H1 (cell line): ENCODE data around the gene CLEC10A. TPM values are rescaled to one million over a fixed set of nuclear protein-coding genes. Genes with fewer than 3 reads are reported as not detected.

ENCODE experiments used
- CTCF ChIA-PET: fragments of 300-600 bp; sonication (Branson Sonifier 250); formaldehyde crosslinking; loops from one replicate; lab custom pipeline; 2021; ENCODE audit not compliant: partially characterized antibody; lab: Charles Lee
- POLR2A ChIA-PET: fragments of 300-600 bp; sonication (Branson Sonifier 250); formaldehyde crosslinking; loops from one replicate; lab custom pipeline; 2021; ENCODE audit warnings: inconsistent platforms; ENCODE audit not compliant: partially characterized antibody; lab: Charles Lee
- DNase-seq, 2 experiments: peaks; one replicate each; pipeline versions ENCODE4 v3.0.0 to v3.0.0-alpha.2; 2010 to 2022; ENCODE audit warnings: low spot score in 2 of 2, low read depth in 1 of 2, mixed read lengths in 1 of 2
- FAIRE-seq: peaks from 2 replicates; lab custom pipeline; 2011; peaks lifted over from hg19 to GRCh38; lab: Jason Lieb, UNC
- H2AFZ ChIP-seq: 2 replicates; pipeline ENCODE4 v1.8.1; 2012; ENCODE audit warnings: low read length, inconsistent platforms
- H2AK5ac ChIP-seq: 2 replicates; pipeline ENCODE4 v1.6.1; 2013; ENCODE audit warnings: low read depth, low read length
- H2BK120ac ChIP-seq: replicated peaks from 2 replicates; pipeline ENCODE3; 2013; ENCODE audit warnings: low read depth, low read length, inconsistent platforms
- H2BK12ac ChIP-seq: 2 replicates; pipeline ENCODE4 v1.6.1; 2013; ENCODE audit warnings: low read depth, low read length
- H2BK15ac ChIP-seq: 2 replicates; pipeline ENCODE4 v1.6.1; 2013; ENCODE audit warnings: low read length
- H2BK20ac ChIP-seq: 2 replicates; pipeline ENCODE4 v1.6.1; 2013; ENCODE audit warnings: low read length
- H2BK5ac ChIP-seq: 2 replicates; pipeline ENCODE4 v1.6.1; 2013; ENCODE audit warnings: low read depth, low read length
- H3K14ac ChIP-seq: 2 replicates; pipeline ENCODE4 v1.6.1; 2013; ENCODE audit warnings: inconsistent platforms; ENCODE audit not compliant: insufficient read length
- H3K18ac ChIP-seq: 2 replicates; pipeline ENCODE4 v1.6.1; 2013; ENCODE audit warnings: low read length; ENCODE audit errors: extremely low read depth
- H3K23ac ChIP-seq: 2 replicates; pipeline ENCODE4 v1.6.1; 2013; ENCODE audit warnings: inconsistent platforms; ENCODE audit not compliant: insufficient read length
- H3K23me2 ChIP-seq: 2 replicates; pipeline ENCODE4 v1.6.1; 2013; ENCODE audit warnings: low read depth, low read length
- H3K27ac ChIP-seq: 2 replicates; pipeline ENCODE4 v1.6.1; 2011; ENCODE audit warnings: low read depth, low read length, inconsistent platforms
- H3K27me3 ChIP-seq, 4 experiments: replicated peaks in 1 of 4; 1 replicate in 1 of 4; 2 replicates in 3 of 4; pipeline versions ENCODE4 v1.6.1 to v1.8.1; 2011 to 2013; ENCODE audit warnings: low read length in 3 of 4, mild to moderate bottlenecking in 3 of 4, inconsistent platforms in 2 of 4, mixed read lengths in 2 of 4, moderate library complexity in 1 of 4; ENCODE audit not compliant: control insufficient read depth in 3 of 4, insufficient read depth in 3 of 4; ENCODE audit errors: extremely low read depth in 1 of 4
- H3K36me3 ChIP-seq, 4 experiments: 2 replicates each; pipeline versions ENCODE4 v1.6.1 to v1.8.1; 2011 to 2013; ENCODE audit warnings: mild to moderate bottlenecking in 4 of 4, low read length in 3 of 4, moderate library complexity in 2 of 4, control low read depth in 1 of 4, inconsistent platforms in 1 of 4; ENCODE audit not compliant: insufficient read depth in 4 of 4, control insufficient read depth in 2 of 4
- H3K4ac ChIP-seq: replicated peaks from 2 replicates; pipeline ENCODE3; 2013; ENCODE audit warnings: low read length, low read depth, mixed read lengths, inconsistent platforms; ENCODE audit not compliant: insufficient read length
- H3K4me1 ChIP-seq, 4 experiments: replicated peaks in 1 of 4; 1 replicate in 1 of 4; 2 replicates in 3 of 4; pipeline versions ENCODE4 v1.6.1 to v1.8.1; 2011 to 2013; ENCODE audit warnings: low read length in 3 of 4, inconsistent platforms in 2 of 4, mixed read lengths in 1 of 4; ENCODE audit not compliant: insufficient read depth in 4 of 4, control insufficient read depth in 3 of 4
- H3K4me2 ChIP-seq, 2 experiments: 2 replicates each; pipeline versions ENCODE4 v1.6.1 to v1.8.1; 2011 to 2013; ENCODE audit warnings: low read depth in 2 of 2, low read length in 2 of 2, control low read depth in 1 of 2, inconsistent platforms in 1 of 2, mild to moderate bottlenecking in 1 of 2; ENCODE audit not compliant: insufficient read depth in 1 of 2
- H3K4me3 ChIP-seq, 4 experiments: fragments of 200-600, 300-600 bp in 1 of 4; sonication (generic), shearing (Covaris generic), sonication (Bioruptor Twin) in 1 of 4; 2 replicates each; pipeline versions ENCODE4 v1.5.1 to v1.8.1; 2011 to 2016; ENCODE audit warnings: low read length in 4 of 4, low read depth in 3 of 4, control low read depth in 2 of 4, inconsistent platforms in 2 of 4, mild to moderate bottlenecking in 2 of 4, mixed read lengths in 1 of 4, moderate library complexity in 1 of 4; ENCODE audit not compliant: insufficient read depth in 2 of 4; ENCODE audit errors: extremely low read depth in 1 of 4
- H3K56ac ChIP-seq: replicated peaks from 2 replicates; pipeline ENCODE3; 2013; ENCODE audit warnings: low read depth, mild to moderate bottlenecking, mixed read lengths, low read length, inconsistent platforms; ENCODE audit not compliant: insufficient read length
- H3K79me1 ChIP-seq: 2 replicates; pipeline ENCODE4 v1.6.1; 2013; ENCODE audit warnings: low read depth, low read length, control low read depth
- H3K79me2 ChIP-seq, 2 experiments: 2 replicates each; pipeline versions ENCODE4 v1.6.1 to v1.8.1; 2012 to 2013; ENCODE audit warnings: low read length in 2 of 2, mild to moderate bottlenecking in 2 of 2, inconsistent platforms in 1 of 2; ENCODE audit not compliant: insufficient read depth in 2 of 2, control insufficient read depth in 1 of 2
- H3K9ac ChIP-seq, 4 experiments: replicated peaks in 1 of 4; 1 replicate in 1 of 4; 2 replicates in 3 of 4; pipeline versions ENCODE4 v1.6.1 to v1.8.1; 2011 to 2013; ENCODE audit warnings: low read depth in 3 of 4, low read length in 3 of 4, control low read depth in 2 of 4, mild to moderate bottlenecking in 2 of 4, moderate library complexity in 2 of 4, inconsistent platforms in 1 of 4; ENCODE audit errors: extremely low read depth in 1 of 4
- H3K9me3 ChIP-seq, 2 experiments: 2 replicates each; pipeline versions ENCODE4 v1.6.1 to v1.8.1; 2012 to 2013; ENCODE audit warnings: mild to moderate bottlenecking in 2 of 2, moderate library complexity in 2 of 2, control low read depth in 1 of 2, inconsistent platforms in 1 of 2, low read depth in 1 of 2, low read length in 1 of 2, mixed read lengths in 1 of 2; ENCODE audit not compliant: insufficient read depth in 2 of 2
- H4K20me1 ChIP-seq, 2 experiments: replicated peaks in 1 of 2; 2 replicates each; pipeline versions ENCODE3 to v1.8.1; 2011 to 2013; ENCODE audit warnings: inconsistent platforms in 2 of 2, low read length in 2 of 2, mild to moderate bottlenecking in 1 of 2; ENCODE audit not compliant: insufficient read depth in 2 of 2, control insufficient read depth in 1 of 2
- H4K5ac ChIP-seq: 2 replicates; pipeline ENCODE4 v1.6.1; 2013; ENCODE audit warnings: low read length, low read depth, mixed read lengths, inconsistent platforms; ENCODE audit not compliant: insufficient read length
- H4K8ac ChIP-seq: 2 replicates; pipeline ENCODE4 v1.8.0; 2013; ENCODE audit warnings: mild to moderate bottlenecking, moderate library complexity, low read length, inconsistent platforms; ENCODE audit not compliant: insufficient read depth; ENCODE audit errors: extremely low read depth
- H4K91ac ChIP-seq: replicated peaks from 2 replicates; pipeline ENCODE3; 2013; ENCODE audit warnings: low read length, mixed read lengths, inconsistent platforms; ENCODE audit not compliant: insufficient read length
- BRCA1 ChIP-seq: IDR thresholded peaks from 2 replicates; pipeline ENCODE4 v1.6.1; 2012; ENCODE audit warnings: low read depth, low read length, improper control_type of control experiment
- WGBS, 2 experiments: shearing (Covaris generic) in 1 of 2; methylation state at CpG; one replicate each; pipeline versions ENCODE4 v1.1.6 to v1.1.7; 2013 to 2015; ENCODE audit warnings: low lambda C conversion rate in 2 of 2, mixed read lengths in 2 of 2, inconsistent platforms in 1 of 2, low coverage in 1 of 2, missing lambda C conversion rate in 1 of 2; ENCODE audit not compliant: insufficient replicate concordance in 2 of 2, insufficient coverage in 1 of 2, insufficient read length in 1 of 2; ENCODE audit errors: extremely low coverage in 1 of 2, missing lambda C conversion rate in 1 of 2; 5-methylcytosine and 5-hydroxymethylcytosine counted together
- polyA plus RNA-seq, 7 experiments: library from polyadenylated mRNA; depleted of rRNA in 3 of 7; stranded (reverse) in 5 of 7; unstranded in 2 of 7; fragments of >200 nt in 5 of 7; fragments of 200-250 nt in 2 of 7; gene quantifications; 1 replicate in 5 of 7; 2 replicates in 1 of 7; 4 replicates in 1 of 7; pipeline versions ENCODE4 v1.2.1 to v1.2.3, GENCODE V29; 2011 to 2013; ENCODE audit warnings: missing spikeins in 2 of 7, mixed read lengths in 2 of 7
- total RNA-seq: library from RNA; stranded (reverse); fragmentation: NEBNext Ultra II Directional; extraction: Animal tissue kit (Norgen Biotek cat#: 25700); gene quantifications from 2 replicates; pipeline ENCODE4 v1.2.1, GENCODE V29; 2021

The CLEC10A gene
- total and polyA plus RNA-seq, 2 of the 8 experiments (the other 6 are each of a cell fraction or from before 2014, with no cell fraction given), result not detected

DNA sequence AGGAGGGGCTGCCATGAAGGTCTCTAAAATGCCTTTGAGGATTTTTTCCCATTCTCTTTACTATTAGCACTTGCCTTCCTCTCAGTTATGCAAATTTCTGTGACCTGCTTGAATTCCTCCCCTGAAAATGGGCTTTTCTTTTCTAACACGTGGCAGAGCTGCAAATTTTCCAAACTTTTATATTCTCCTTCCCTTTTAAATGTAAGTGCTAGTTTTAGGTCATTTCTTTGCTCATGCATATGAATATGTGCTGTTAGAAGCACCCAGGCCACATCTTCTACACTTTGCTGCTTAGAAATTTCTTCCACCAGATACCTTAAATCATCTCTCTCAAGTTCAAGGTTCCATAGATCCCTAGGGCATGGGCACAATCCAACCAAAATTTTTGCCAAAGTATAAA is 11.8 kb downstream of the CLEC10A start:
- no peaks in the 10 kb centered on the region for H3K27me3 ChIP-seq
- no peak for TF ChIP-seq BRCA1
- TF ChIP-seq, all 59 proteins: peak for 0
- ChIA-PET POLR2A (no interaction called here), CTCF (interaction anchor here (1.6 kb wide), 1 partner anchor 16 kb away, joined by 6 read pairs; no protein-coding TSS in a partner anchor)
- DNase-seq (no peak), FAIRE-seq (no peak)
- Histone ChIP-seq H2AFZ (no peak overlapping the region), H3K4ac (no peak overlapping the region), H3K79me2 (no peaks in the 10 kb centered on the region), H3K23me2 (no peaks in the 10 kb centered on the region), H3K23ac (no peak overlapping the region), H2BK20ac (no peak overlapping the region), H4K5ac (no peak overlapping the region), H3K9me3 (peaks cover 16 to 21% of the 10 kb centered on the region in 2 experiments), H3K9ac (no peak overlapping the region), H3K56ac (no peak overlapping the region), H2BK5ac (no peak overlapping the region), H4K8ac (no peak overlapping the region), H2BK120ac (no peak overlapping the region), H3K27ac (no peak overlapping the region), H2AK5ac (no peak overlapping the region), H3K18ac (no peak overlapping the region), H4K20me1 (no peaks in the 10 kb centered on the region), H4K91ac (no peak overlapping the region), H2BK15ac (no peak overlapping the region), H2BK12ac (no peak overlapping the region), H3K79me1 (no peaks in the 10 kb centered on the region), H3K4me1 (no peaks in the 10 kb centered on the region), H3K14ac (no peak overlapping the region), H3K36me3 (no peaks in the 10 kb centered on the region), H3K4me2 (no peak overlapping the region), H3K4me3 (no peak overlapping the region)
- 42% methylated on average over 1 of the region's 1 CpG; no CpG with 5 or more reads in 1 of the 2 experiments for WGBS, 2 experiments
